Measurements from ENCODE around the gene HOXD1.

HOXD1 gene

GRCh38 chr2:176187200-176187898 is 1.1 kb upstream of the HOXD1 start:
- no peak for DNase-seq

DNA sequence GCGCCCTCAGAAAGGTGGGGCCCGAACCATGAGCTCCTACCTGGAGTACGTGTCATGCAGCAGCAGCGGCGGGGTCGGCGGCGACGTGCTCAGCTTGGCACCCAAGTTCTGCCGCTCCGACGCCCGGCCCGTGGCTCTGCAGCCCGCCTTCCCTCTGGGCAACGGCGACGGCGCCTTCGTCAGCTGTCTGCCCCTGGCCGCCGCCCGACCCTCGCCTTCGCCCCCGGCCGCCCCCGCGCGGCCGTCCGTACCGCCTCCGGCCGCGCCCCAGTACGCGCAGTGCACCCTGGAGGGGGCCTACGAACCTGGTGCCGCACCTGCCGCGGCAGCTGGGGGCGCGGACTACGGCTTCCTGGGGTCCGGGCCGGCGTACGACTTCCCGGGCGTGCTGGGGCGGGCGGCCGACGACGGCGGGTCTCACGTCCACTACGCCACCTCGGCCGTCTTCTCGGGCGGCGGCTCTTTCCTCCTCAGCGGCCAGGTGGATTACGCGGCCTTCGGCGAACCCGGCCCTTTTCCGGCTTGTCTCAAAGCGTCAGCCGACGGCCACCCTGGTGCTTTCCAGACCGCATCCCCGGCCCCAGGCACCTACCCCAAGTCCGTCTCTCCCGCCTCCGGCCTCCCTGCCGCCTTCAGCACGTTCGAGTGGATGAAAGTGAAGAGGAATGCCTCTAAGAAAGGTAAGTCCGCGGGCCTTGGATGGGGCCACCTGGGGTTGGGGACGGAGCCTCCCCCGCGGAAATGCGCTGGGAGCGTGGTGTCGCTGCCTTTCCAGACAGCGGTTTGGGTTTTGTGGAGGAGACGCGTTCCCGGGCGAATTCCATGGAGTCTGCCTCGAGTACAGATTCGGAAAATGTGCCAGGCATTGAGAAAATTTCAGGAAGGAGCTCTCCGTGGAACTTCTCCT is 559 bp downstream of the HOXD1 start:
- DNase-seq = no peak

DNA sequence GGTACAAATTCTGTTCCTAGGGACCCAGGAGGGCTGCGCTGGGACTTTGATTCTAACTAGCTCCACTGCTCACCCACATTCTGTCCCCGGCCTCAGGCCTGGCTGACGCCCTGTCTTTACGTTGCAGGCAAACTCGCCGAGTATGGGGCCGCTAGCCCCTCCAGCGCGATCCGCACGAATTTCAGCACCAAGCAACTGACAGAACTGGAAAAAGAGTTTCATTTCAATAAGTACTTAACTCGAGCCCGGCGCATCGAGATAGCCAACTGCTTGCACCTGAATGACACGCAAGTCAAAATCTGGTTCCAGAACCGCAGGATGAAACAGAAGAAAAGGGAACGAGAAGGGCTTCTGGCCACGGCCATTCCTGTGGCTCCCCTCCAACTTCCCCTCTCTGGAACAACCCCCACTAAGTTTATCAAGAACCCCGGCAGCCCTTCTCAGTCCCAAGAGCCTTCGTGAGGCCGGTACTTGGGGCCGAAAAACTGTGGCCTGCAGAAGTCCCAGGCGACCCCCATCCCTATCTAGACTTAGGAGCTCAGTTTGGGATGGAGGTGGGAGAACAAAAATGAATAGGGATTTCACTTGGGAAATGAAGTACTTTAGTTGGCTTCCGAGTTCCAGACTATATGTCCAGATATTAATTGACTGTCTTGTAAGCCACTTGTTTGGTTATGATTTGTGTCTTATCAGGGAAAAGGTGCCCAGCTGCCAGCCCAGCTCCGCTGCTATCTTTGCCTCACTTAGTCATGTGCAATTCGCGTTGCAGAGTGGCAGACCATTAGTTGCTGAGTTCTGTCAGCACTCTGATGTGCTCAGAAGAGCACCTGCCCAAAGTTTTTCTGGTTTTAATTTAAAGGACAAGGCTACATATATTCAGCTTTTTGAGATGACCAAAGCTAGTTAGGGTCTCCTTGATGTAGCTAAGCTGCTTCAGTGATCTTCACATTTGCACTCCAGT is 1.5 kb downstream of the HOXD1 start:
- no peak for DNase-seq

- DNase-seq = no peak
Measured at GRCh38 chr2:176192351-176192750, 3.9 kb downstream of the HOXD1 start.

DNA sequence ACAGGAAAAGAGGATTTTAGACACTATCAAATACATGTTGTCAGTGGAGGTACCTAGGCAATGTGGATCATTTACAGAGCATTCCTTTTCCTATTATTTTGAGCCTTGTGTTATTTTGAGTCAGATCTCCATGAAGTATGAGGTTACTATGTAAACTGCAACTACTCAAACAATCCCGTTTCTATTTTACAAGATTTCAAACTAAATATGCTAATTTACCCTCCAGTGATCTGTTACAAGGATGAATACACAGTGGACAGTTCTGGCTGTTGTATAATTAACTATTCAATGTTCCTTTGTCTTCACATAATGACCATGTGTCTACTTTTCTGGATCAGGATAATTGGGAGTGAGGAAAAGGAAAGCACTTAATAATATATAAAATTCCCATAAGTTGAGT is 4.6 kb downstream of the HOXD1 start:
- DNase-seq = no peak

DNA sequence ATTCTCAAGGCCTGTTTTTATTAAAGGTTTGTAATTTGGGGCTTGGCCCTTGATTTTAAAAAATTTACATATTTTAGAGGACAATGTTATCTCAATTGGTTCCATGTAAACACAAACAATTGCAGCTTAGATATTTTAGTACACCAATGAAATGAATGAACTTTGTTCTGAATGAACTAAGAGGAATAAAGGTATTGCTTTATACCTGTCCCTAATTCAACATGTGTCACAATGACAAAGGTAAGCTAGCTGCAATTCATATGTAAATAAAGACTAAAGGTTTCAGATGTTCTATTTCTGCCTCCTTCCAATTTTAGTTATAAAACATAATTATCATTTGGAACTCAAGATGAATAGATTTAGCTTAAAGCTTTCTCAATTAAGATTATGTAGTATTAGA is 11.4 kb downstream of the HOXD1 start:
- DNase-seq = no peak

- no peak for DNase-seq
Measured at GRCh38 chr2:176200971-176201370, 12.5 kb downstream of the HOXD1 start.

GRCh38 chr2:176202491-176202890 is 14.0 kb downstream of the HOXD1 start:
- no peak for DNase-seq

DNA sequence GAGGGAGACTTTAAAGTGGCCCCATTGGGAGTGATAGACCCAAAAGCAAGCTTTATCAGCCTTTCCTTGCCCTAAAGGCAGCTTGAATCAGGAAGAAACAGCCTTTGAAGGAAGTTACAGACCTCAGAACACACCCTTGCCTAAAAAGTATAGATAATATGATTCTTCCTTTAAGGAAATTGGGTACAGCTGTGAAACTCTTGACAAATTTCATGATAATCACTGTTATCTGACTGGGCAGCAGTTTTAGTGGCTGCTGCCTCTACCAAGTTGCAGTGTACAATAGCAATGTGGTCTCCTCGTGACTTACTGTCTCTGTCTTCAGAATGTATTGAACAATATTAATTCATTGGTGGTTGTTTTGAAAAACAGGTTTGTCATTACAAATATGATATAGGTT is 16.7 kb downstream of the HOXD1 start:
- DNase-seq = no peak

- DNase-seq = no peak
Measured at GRCh38 chr2:176206136-176206535, 17.7 kb downstream of the HOXD1 start.

- DNase-seq = no peak
Measured at GRCh38 chr2:176206682-176207081, 18.2 kb downstream of the HOXD1 start.

GRCh38 chr2:176211110-176211509 is 22.6 kb downstream of the HOXD1 start:
- no peak for DNase-seq

- DNase-seq = no peak
Measured at GRCh38 chr2:176212276-176212675, 23.8 kb downstream of the HOXD1 start.

DNA sequence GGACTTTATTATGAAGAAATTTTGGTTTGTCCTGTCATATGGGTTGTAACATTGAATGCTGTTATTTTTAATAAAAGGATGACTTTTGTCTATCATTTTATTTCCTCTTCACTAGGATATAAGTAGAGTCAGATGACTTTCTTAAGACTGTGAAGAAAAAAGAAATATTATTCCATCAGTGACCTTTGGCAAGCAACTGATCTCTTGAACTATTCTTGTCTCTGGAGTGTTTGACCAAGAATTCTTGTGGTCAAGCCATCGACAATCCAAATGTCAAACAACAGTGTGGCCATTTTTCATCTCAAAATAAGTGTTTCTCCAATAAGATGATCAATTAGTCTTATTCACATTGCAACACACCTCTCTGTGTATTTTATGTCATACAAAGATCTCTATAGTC is 24.9 kb downstream of the HOXD1 start:
- no peak for DNase-seq

DNA sequence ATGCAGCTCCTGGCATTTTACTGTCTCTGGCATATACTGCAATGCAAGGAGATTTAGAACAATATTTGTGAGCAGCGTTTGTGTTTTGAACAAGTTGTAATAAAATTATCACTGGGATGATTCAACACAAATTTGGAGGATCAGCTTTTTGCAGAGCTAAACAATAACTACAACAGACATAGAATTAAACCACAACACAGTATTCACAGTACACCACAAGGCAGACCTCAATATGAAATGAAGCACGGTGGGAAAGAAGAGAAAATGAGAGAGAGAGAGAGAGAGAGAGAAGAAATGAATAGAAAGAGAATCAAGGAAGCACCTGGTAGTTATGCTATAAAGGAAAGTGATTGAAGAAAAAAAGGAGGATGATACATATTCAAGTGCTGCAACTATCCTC is 39.4 kb downstream of the HOXD1 start:
- no peak for DNase-seq

- DNase-seq = no peak
Measured at GRCh38 chr2:176234156-176234555, 45.7 kb downstream of the HOXD1 start.

GRCh38 chr2:176234940-176235339 is 46.5 kb downstream of the HOXD1 start:
- no peak for DNase-seq

- DNase-seq = no peak
Measured at GRCh38 chr2:176237456-176237855, 49.0 kb downstream of the HOXD1 start.

DNA sequence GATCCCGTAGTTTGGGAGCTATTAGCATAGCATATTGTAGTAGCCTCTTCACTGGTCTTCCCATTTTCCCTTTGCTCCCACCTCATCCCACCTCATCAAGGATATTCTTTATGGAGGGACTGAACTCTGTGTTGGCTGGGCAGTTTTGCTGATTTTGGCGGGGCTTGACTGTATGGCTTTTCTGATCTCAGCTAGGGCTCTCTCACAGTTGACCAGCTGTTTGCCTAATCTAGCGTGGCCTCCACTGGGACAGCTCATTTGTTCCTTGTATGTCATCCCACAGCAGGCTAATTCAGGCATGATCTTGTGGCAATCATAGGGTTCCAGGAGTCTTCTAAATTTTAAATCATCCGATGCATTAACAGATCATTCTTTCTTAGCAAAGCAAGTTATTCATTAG is 50.6 kb downstream of the HOXD1 start:
- no peak for DNase-seq

- DNase-seq = no peak
Measured at GRCh38 chr2:176240301-176240700, 51.8 kb downstream of the HOXD1 start.
